PC-9 (cell line): ENCODE measurements around the gene MRPL27. TPM values are rescaled to one million over a fixed set of nuclear protein-coding genes. Genes with fewer than 3 reads are reported as not detected.

ENCODE experiments used
- BruUV-seq: library from RNA; stranded (reverse); fragments of 400-500 nt; replicated peaks from 2 replicates; lab custom pipeline; 2021; lab: Mats Ljungman, UMichigan
- CTCF ChIA-PET: fragments of 300-600 bp; sonication (Branson Sonifier 250); formaldehyde crosslinking; loops from one replicate; lab custom pipeline; 2022; ENCODE audit warnings: antibody characterized with exemption; lab: Charles Lee
- POLR2A ChIA-PET: fragments of 300-600 bp; sonication (Branson Sonifier 250); formaldehyde crosslinking; loops from one replicate; lab custom pipeline; 2022; ENCODE audit warnings: antibody characterized with exemption; ENCODE audit not compliant: unreplicated experiment; lab: Charles Lee
- DNase-seq, 2 experiments: peaks; one replicate each; pipeline versions ENCODE4 v3.0.0 to v3.0.0-alpha.2; 2015 to 2022; ENCODE audit warnings: mixed read lengths in 1 of 2
- H2AFZ ChIP-seq: fragments of 200-600 bp; sonication (generic); 2 replicates; pipeline ENCODE4 v1.8.1; 2017; ENCODE audit warnings: antibody characterized with exemption
- H3F3A ChIP-seq: fragments of 200-600 bp; sonication (generic); 2 replicates; pipeline ENCODE4 v1.8.1; 2017; ENCODE audit warnings: antibody characterized with exemption, mild to moderate bottlenecking, low read depth; ENCODE audit not compliant: insufficient read depth
- H3K27ac ChIP-seq: fragments of 200-600 bp; sonication (generic); 2 replicates; pipeline ENCODE4 v1.6.1; 2016; ENCODE audit warnings: mixed run types
- H3K27me3 ChIP-seq: fragments of 200-600 bp; sonication (generic); 2 replicates; pipeline ENCODE4 v1.6.1; 2016; ENCODE audit warnings: low read depth, mixed run types; ENCODE audit not compliant: insufficient read depth
- H3K36me3 ChIP-seq: fragments of 200-600 bp; sonication (generic); 2 replicates; pipeline ENCODE4 v1.6.1; 2016; ENCODE audit warnings: low read depth, mixed run types
- H3K4me1 ChIP-seq: fragments of 200-600 bp; sonication (generic); replicated peaks from 2 replicates; pipeline ENCODE4 v1.6.1; 2016; ENCODE audit warnings: mixed run types; ENCODE audit not compliant: insufficient read depth
- H3K4me2 ChIP-seq: fragments of 200-600 bp; sonication (generic); 2 replicates; pipeline ENCODE4 v1.6.1; 2017; ENCODE audit warnings: mixed run types
- H3K4me3 ChIP-seq: fragments of 200-600 bp; sonication (generic); 2 replicates; pipeline ENCODE4 v1.6.1; 2016; ENCODE audit warnings: mixed run types
- H3K79me2 ChIP-seq: fragments of 200-600 bp; sonication (generic); 2 replicates; pipeline ENCODE4 v1.6.1; 2017; ENCODE audit warnings: low read depth, mixed run types
- H3K9me2 ChIP-seq: fragments of 200-600 bp; sonication (generic); 2 replicates; pipeline ENCODE4 v1.8.1; 2017; ENCODE audit warnings: mild to moderate bottlenecking; ENCODE audit not compliant: insufficient read depth
- H3K9me3 ChIP-seq: fragments of 200-600 bp; sonication (generic); 2 replicates; pipeline ENCODE4 v1.8.1; 2016; ENCODE audit warnings: low read depth; ENCODE audit not compliant: insufficient read depth
- H4K20me1 ChIP-seq: fragments of 200-600 bp; sonication (generic); 2 replicates; pipeline ENCODE4 v1.8.1; 2017; ENCODE audit not compliant: insufficient read depth
- CTCF ChIP-seq: fragments of 200-600 bp; sonication (generic); conservative IDR thresholded peaks from 2 replicates; pipeline ENCODE4 v1.6.1; 2017; ENCODE audit warnings: mixed run types, antibody characterized with exemption, mild to moderate bottlenecking, moderate library complexity
- EZH2 ChIP-seq: fragments of 200-600 bp; sonication (generic); IDR thresholded peaks from 2 replicates; pipeline ENCODE4 v1.8.0; 2017; ENCODE audit warnings: antibody characterized with exemption, low read depth
- intact Hi-C: fragments of 100-400 bp; cut with micrococcal nuclease; formaldehyde crosslinking; loops from one replicate; pipeline ENCODE4 v1.10.0; 2022; ENCODE audit not compliant: unreplicated experiment
- total RNA-seq: library from RNA; stranded (reverse); gene quantifications from 2 replicates; pipeline ENCODE4 v1.2.3, GENCODE V29; 2021

Gene MRPL27
- total RNA-seq, 1 experiment from 2014 or later, result 48.3 TPM

- no peak overlapping the region for H3K27ac ChIP-seq
- TSS peak; percentile 16 for BruUV-seq
- H3K4me3 ChIP-seq, result no peak overlapping the region
- H3K9me3 ChIP-seq, result no peaks in the 10 kb centered on the region
- intact Hi-C loops, result no loop called here
- ChIA-PET POLR2A (no interaction called here), CTCF (no interaction called here)
- TF ChIP-seq EZH2 (no peak), CTCF (no peak)
- H3K4me2 ChIP-seq, result no peak overlapping the region
- H2AFZ ChIP-seq, result no peak overlapping the region
- H3K4me1 ChIP-seq, result no peaks in the 10 kb centered on the region
- H3K27me3 ChIP-seq, result no peaks in the 10 kb centered on the region
- H3K9me2 ChIP-seq, result no peaks in the 10 kb centered on the region
- H3K79me2 ChIP-seq, result 0 out of 2 replicates have a peak, but pooled peaks cover 4% of the 10 kb centered on the region
- H3F3A ChIP-seq, result peaks cover 66% of the 10 kb centered on the region
- peaks cover 6% of the 10 kb centered on the region; the same call in 1 of the 2 replicates for H4K20me1 ChIP-seq
- DNase-seq, result no peak
- peaks cover 36% of the 10 kb centered on the region; the same call in 1 of the 2 replicates for H3K36me3 ChIP-seq
These were observed 8.4 kb upstream of the MRPL27 start for GRCh38 chr17:50381260-50381815.

- no peak overlapping the region for H3K4me2 ChIP-seq
- H3K36me3 ChIP-seq, result peaks cover 28% of the 10 kb centered on the region; the same call in 1 of the 2 replicates
- TF ChIP-seq EZH2, result no peak
- TF ChIP-seq CTCF, result no peak; the same call in 1 of the 2 replicates
- H3K9me2 ChIP-seq, result no peaks in the 10 kb centered on the region
- H3K27ac ChIP-seq, result no peak overlapping the region
- CTCF ChIA-PET, result no interaction called here
- H3K79me2 ChIP-seq, result 0 out of 2 replicates have a peak, but pooled peaks cover 4% of the 10 kb centered on the region
- no peaks in the 10 kb centered on the region for H3K9me3 ChIP-seq
- no peaks in the 10 kb centered on the region for H3K4me1 ChIP-seq
- BruUV-seq, result no TSS peak
- H3K4me3 ChIP-seq, result no peak overlapping the region
- intact Hi-C loops, result no loop called here
- H3F3A ChIP-seq, result peaks cover 62% of the 10 kb centered on the region
- H4K20me1 ChIP-seq, result 0 out of 2 replicates have a peak, but pooled peaks cover 1% of the 10 kb centered on the region
- no peak for DNase-seq
- no peak overlapping the region for H2AFZ ChIP-seq
- POLR2A ChIA-PET, result no interaction called here
- no peaks in the 10 kb centered on the region for H3K27me3 ChIP-seq
These were observed 7.6 kb upstream of the MRPL27 start for GRCh38 chr17:50380369-50381259.

- BruUV-seq, result no TSS peak
- Histone ChIP-seq H3K9me2 (no peaks in the 10 kb centered on the region), H3K79me2 (no peaks in the 10 kb centered on the region), H3K4me2 (no peak overlapping the region), H3K27me3 (no peaks in the 10 kb centered on the region), H3K36me3 (peaks cover 18% of the 10 kb centered on the region; the same call in 1 of the 2 replicates), H3K4me3 (no peak overlapping the region), H3K4me1 (no peaks in the 10 kb centered on the region), H3F3A (peaks cover 51% of the 10 kb centered on the region), H3K27ac (no peak overlapping the region), H2AFZ (no peak overlapping the region), H4K20me1 (no peaks in the 10 kb centered on the region), H3K9me3 (no peaks in the 10 kb centered on the region)
- no peak for TF ChIP-seq CTCF
- CTCF ChIA-PET, result no interaction called here
- no peak for DNase-seq
- intact Hi-C loops, result no loop called here
- POLR2A ChIA-PET, result no interaction called here
These were observed 6.6 kb upstream of the MRPL27 start for GRCh38 chr17:50379351-50380132.
